SIG-M5 treated with dmso at 0.1 percent for 504 hours (cell line): Measurements from ENCODE around the gene SORBS2.
"Not testable (repeated sequence)": the region's sequence is repeated elsewhere in the genome, so short reads cannot be mapped to it uniquely, and the experiment has no call there.

Source experiments
- DNase-seq: peaks from one replicate; lab custom pipeline; 2025; ENCODE audit not compliant: unreplicated experiment; lab: John Stamatoyannopoulos, UW

The SORBS2 gene

GRCh38 chr4:185716141-185716551, 95.8 kb downstream of the SORBS2 start:
- DNase-seq, result no peak

- DNase-seq, result not testable (repeated sequence)
Observed at GRCh38 chr4:185714524-185714923, 97.5 kb downstream of the SORBS2 start.

GRCh38 chr4:185713731-185714130, 98.3 kb downstream of the SORBS2 start:
- DNase-seq, result no peak

- no peak for DNase-seq
Observed at GRCh38 chr4:185713272-185713671, 98.7 kb downstream of the SORBS2 start.

- DNase-seq, result no peak
Observed at GRCh38 chr4:185712350-185713024, 99.5 kb downstream of the SORBS2 start.

GRCh38 chr4:185711726-185712125, 100.3 kb downstream of the SORBS2 start:
- DNase-seq, result no peak

GRCh38 chr4:185710487-185710995, 101.5 kb downstream of the SORBS2 start:
- DNase-seq, result no peak

GRCh38 chr4:185709802-185710486, 102.0 kb downstream of the SORBS2 start:
- DNase-seq, result no peak

- DNase-seq, result no peak
Observed at GRCh38 chr4:185708348-185708747, 103.6 kb downstream of the SORBS2 start.

GRCh38 chr4:185707622-185708021, 104.4 kb downstream of the SORBS2 start:
- not testable (repeated sequence) for DNase-seq

- no peak for DNase-seq
Observed at GRCh38 chr4:185702147-185702663, 109.8 kb downstream of the SORBS2 start.

GRCh38 chr4:185700630-185701029, 111.4 kb downstream of the SORBS2 start:
- no peak for DNase-seq

GRCh38 chr4:185700048-185700447, 111.9 kb downstream of the SORBS2 start:
- DNase-seq, result no peak

GRCh38 chr4:185697488-185697887, 114.5 kb downstream of the SORBS2 start:
- DNase-seq, result no peak

- DNase-seq, result no peak
Observed at GRCh38 chr4:185695743-185696142, 116.3 kb downstream of the SORBS2 start.

GRCh38 chr4:185693548-185694215, 118.3 kb downstream of the SORBS2 start:
- no peak for DNase-seq

- no peak for DNase-seq
Observed at GRCh38 chr4:185689407-185689806, 122.6 kb downstream of the SORBS2 start.

- DNase-seq, result no peak
Observed at GRCh38 chr4:185685804-185686203, 126.2 kb downstream of the SORBS2 start.

GRCh38 chr4:185683896-185684295, 128.1 kb downstream of the SORBS2 start:
- no peak for DNase-seq

GRCh38 chr4:185683222-185683621, 128.8 kb downstream of the SORBS2 start:
- no peak for DNase-seq

GRCh38 chr4:185682236-185682635, 129.8 kb downstream of the SORBS2 start:
- no peak for DNase-seq

GRCh38 chr4:185681604-185682003, 130.4 kb downstream of the SORBS2 start:
- no peak for DNase-seq
